C4-2B (cell line): ENCODE results near the gene AFAP1L2.

ENCODE experiments used
- CTCF ChIP-seq: fragments of 450-650 bp; conservative IDR thresholded peaks from 2 replicates; pipeline ENCODE4 v1.5.1; 2017; ENCODE audit warnings: mild to moderate bottlenecking
- ZFX ChIP-seq: fragments of 450-650 bp; IDR thresholded peaks from 2 replicates; pipeline ENCODE4 v1.6.1; 2017

- TF ChIP-seq CTCF = no peak
- TF ChIP-seq ZFX = no peak
These were observed 34.1 kb downstream of the AFAP1L2 start for GRCh38 chr10:114370199-114370598.
